ENCODE results near the gene PEG3. TPM values are rescaled to one million over a fixed set of nuclear protein-coding genes. Genes with fewer than 3 reads are reported as not detected.

The PEG3 gene
- not detected for total RNA-seq (2021; fragmentation: NEBNext Ultra II Directional; extraction: Animal tissue kit (Norgen Biotek cat#: 25700))
- long read RNA-seq, result 0 reads

DNA sequence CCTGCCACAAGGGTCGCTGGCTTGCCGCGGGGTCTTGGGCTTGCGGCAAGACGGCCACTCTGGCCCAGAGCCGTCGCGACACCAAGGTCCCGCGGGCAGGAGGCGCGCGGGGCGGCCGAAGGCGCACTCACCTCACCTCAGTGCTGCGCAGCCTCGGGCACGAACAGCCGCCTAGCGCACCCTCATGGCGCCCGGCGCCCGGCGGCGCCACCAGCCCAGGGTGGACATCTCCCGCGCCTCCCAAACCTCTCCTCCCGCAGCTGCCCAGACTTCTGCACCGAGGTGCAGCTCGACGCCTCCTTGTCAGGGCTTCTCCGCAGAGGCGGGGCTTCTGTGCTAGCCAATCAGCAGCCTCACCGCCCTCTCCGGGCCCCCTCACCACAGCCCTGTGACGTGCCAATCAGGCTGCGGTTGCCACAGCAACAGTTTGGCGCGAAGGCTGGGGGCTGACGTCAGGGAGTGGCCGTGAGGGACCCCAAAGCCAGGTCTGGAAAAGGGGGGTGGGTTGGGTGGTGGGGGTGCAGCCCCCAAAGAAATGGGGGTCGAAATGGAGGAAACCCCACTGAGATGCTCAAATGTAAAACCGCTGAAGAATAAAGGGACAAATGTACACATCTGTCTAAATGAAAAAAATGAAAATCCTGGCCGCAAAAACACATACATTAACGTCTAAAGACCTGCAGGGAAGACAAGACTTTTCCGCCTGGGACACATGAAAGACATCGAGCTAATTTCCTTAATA is at the start of gene PEG3, which contains the start of gene ZIM2:
PEG3 (minus strand) TSS at position 276 of the 742 bp plus-strand sequence. CDS start 16,071 bp downstream, outside the sequence.
ZIM2 (minus strand) TSS at position 276 of the 742 bp plus-strand sequence. CDS start 16,449 bp downstream, outside the sequence.
- TF ChIP-seq, protein P1, sequence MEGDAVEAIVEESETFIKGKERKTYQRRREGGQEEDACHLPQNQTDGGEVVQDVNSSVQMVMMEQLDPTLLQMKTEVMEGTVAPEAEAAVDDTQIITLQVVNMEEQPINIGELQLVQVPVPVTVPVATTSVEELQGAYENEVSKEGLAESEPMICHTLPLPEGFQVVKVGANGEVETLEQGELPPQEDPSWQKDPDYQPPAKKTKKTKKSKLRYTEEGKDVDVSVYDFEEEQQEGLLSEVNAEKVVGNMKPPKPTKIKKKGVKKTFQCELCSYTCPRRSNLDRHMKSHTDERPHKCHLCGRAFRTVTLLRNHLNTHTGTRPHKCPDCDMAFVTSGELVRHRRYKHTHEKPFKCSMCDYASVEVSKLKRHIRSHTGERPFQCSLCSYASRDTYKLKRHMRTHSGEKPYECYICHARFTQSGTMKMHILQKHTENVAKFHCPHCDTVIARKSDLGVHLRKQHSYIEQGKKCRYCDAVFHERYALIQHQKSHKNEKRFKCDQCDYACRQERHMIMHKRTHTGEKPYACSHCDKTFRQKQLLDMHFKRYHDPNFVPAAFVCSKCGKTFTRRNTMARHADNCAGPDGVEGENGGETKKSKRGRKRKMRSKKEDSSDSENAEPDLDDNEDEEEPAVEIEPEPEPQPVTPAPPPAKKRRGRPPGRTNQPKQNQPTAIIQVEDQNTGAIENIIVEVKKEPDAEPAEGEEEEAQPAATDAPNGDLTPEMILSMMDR (IDR thresholded peaks at IDR 0.05), result no peak
- H3K9me3 Mint-ChIP-seq, result peaks cover 45% of the 10 kb centered on the region
- no peaks in the 10 kb centered on the region for H3K4me1 Mint-ChIP-seq (ENCODE audit: low read depth)

DNA sequence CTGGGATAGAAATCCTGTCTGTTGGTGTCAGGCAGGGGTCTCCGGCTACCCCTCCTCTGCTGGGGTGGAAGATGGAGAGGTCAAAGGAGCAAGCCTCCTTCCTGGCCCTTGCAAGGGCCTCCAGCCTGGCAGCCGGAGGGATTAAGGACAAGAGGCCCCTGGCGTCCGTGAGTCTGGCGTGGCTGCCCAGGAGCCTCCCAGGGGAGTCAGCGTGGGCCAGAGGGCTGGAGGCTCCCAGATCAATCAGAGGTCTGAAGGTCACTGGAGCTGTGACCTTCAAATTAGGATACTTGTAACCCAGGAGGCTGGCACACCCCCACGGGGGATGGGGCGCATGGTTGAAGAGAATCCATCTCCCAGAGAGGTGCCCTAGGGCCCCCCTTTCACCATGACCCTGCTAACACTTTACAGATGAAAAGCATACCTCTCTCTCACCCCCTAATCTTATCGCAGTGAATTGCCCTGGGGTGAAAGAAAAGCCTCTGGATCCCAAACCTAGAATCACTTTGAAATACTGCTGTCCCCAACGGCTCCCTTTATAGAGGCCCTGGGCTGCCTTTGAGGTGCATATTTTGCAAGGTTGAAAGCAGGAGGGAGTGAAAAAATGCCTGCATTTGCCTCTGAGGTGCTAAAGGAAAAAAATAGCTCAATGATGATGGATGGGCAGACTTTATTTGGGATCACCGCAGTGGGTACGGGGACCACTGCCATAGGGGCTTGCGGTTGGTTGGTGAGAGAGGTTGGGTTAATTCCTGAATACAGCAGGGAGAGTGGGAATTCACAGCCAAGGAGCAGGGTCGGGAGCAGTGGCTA is 44.9 kb upstream of the PEG3 start:
- H3K9me3 Mint-ChIP-seq, result peaks cover 58% of the 10 kb centered on the region
- H3K4me3 Mint-ChIP-seq, result no peak overlapping the region
- H3K36me3 Mint-ChIP-seq (ENCODE audit: low read depth), result peaks cover 14% of the 10 kb centered on the region
- H3K27me3 Mint-ChIP-seq (ENCODE audit: insufficient read depth), result peaks cover 3% of the 10 kb centered on the region; the same call in 1 of the 2 replicates
- no peak for DNase-seq
- TF ChIP-seq, protein P1 (IDR thresholded peaks at IDR 0.05), result no peak
- no peak overlapping the region for H3K27ac Mint-ChIP-seq
- H3K4me1 Mint-ChIP-seq (ENCODE audit: low read depth), result no peaks in the 10 kb centered on the region

More for the DNA sequence above, at the start of gene PEG3, which contains the start of gene ZIM2:
- H3K36me3 Mint-ChIP-seq (ENCODE audit: low read depth), result peaks cover 10% of the 10 kb centered on the region
- no peak within 1 kb of the TSS for H3K27ac Mint-ChIP-seq
- H3K4me3 Mint-ChIP-seq, result no peak within 1 kb of the TSS
- DNase-seq, result no peak
- H3K27me3 Mint-ChIP-seq (ENCODE audit: insufficient read depth), result no peaks in the 10 kb centered on the region

DNA sequence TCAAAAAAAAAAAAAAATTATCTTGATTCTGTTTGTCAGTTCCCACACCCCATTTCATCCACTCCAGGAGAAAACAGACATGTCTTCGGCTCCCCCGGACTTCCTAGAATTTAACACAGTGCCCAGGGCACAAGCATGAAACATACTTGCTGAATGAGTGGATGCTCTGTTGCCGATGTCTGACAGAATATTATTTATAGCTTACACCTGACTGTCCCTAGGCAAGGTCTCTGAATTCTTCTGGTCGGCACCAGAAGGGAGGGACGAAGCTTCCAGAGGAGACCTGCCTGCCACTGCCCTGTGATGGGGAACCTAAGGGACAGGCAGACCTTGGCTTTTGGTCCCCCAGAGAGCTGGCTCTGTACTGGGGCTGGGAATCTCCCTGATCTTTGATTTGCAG is 43.9 kb upstream of the PEG3 start:
- Mint-ChIP-seq H3K4me3 (no peak overlapping the region), H3K27me3 (ENCODE audit: insufficient read depth) (peaks cover 3% of the 10 kb centered on the region; the same call in 1 of the 2 replicates), H3K4me1 (ENCODE audit: low read depth) (no peaks in the 10 kb centered on the region), H3K27ac (no peak overlapping the region), H3K36me3 (ENCODE audit: low read depth) (peaks cover 14% of the 10 kb centered on the region), H3K9me3 (peaks cover 59% of the 10 kb centered on the region)
- TF ChIP-seq, protein P1 (IDR thresholded peaks at IDR 0.05), result no peak
- no peak for DNase-seq

DNA sequence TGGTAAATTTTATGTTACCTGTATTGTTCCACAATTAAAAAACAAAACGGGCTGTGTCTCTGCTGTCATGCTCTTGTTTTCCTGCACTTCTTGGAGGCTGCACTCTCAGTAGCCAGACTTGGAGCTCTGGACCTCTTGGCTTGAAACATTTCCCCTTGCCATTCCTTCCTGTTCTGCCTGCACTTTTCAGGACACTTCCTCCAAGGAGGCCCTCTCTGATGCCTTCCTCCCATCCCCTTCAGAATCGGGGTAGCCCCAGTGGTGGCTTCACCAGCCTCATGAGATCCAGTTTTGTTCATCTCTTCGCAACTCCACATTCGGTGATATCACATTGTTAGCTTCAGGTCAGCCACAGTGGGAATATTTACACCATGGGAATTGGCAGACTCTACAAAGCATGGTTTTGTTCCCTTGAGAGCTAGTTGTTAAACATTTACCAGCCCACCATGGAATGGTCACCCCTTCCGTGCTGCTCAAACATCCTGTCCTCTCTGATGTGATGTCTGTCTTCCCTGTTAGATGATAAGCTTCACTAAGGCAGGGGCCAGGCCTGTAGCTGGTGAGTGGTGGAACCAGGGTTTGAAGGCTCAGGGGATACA is 40.2 kb upstream of the PEG3 start:
- Mint-ChIP-seq H3K27ac (no peak overlapping the region), H3K36me3 (ENCODE audit: low read depth) (peaks cover 9% of the 10 kb centered on the region), H3K4me1 (ENCODE audit: low read depth) (no peaks in the 10 kb centered on the region), H3K4me3 (no peak overlapping the region), H3K9me3 (peaks cover 56% of the 10 kb centered on the region), H3K27me3 (ENCODE audit: insufficient read depth) (no peaks in the 10 kb centered on the region)
- TF ChIP-seq, protein P1 (IDR thresholded peaks at IDR 0.05), result no peak
- no peak for DNase-seq

DNA sequence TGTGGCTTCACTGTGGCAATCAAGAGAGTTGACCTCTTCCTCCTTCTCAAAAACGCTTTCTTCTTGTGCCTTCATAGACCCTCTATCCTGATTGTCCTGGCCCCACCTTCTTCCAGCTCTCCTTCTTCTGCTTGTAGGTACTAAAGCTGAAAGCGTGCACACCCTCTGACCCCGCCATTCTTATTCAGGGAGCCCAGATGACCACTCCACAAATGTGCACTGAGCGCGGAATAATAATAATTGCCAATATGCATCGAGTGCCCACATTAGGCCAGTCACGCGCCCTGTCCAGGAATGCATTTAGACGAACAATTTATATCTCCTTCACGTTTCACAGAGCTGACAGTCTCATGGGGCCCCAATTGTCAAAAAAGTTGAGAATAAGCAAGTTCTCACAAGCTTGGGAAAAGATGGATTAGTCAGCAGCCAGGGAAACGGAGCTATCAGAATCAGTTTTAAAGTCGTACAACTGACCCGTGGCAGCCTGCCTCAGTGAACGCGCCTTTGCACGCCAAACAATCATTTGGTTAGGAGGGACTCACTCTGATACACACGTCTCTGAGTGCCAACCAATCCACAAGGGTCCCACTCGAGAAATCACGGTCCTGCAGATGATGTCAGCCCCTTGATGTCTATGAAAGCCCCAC is 36.7 kb upstream of the PEG3 start:
- Mint-ChIP-seq H3K4me3 (no peak overlapping the region), H3K27me3 (ENCODE audit: insufficient read depth) (no peaks in the 10 kb centered on the region), H3K4me1 (ENCODE audit: low read depth) (no peaks in the 10 kb centered on the region), H3K9me3 (peaks cover 70% of the 10 kb centered on the region), H3K36me3 (ENCODE audit: low read depth) (peaks cover 20% of the 10 kb centered on the region), H3K27ac (no peak overlapping the region)
- DNase-seq, result no peak
- TF ChIP-seq, protein P1 (IDR thresholded peaks at IDR 0.05), result no peak

All from HFFc6 (cell line).